LNCAP (cell line): ENCODE measurements around the gene DNAAF2.
A peak's percentile ranks its signal among the peaks of the same experiment; 100 is the strongest.

Experiments
- CTCF ChIP-seq: fragments of 450-650 bp; IDR thresholded peaks from 2 replicates; pipeline ENCODE4 v1.5.1; 2017; ENCODE audit warnings: mild to moderate bottlenecking

Gene DNAAF2

GRCh38 chr14:49598189-49598484 lies 36.9 kb downstream of the DNAAF2 start:
- no peak for TF ChIP-seq CTCF

- no peak for TF ChIP-seq CTCF
These were observed 40.5 kb downstream of the DNAAF2 start for GRCh38 chr14:49594347-49595091.

- no peak for TF ChIP-seq CTCF
These were observed 42.0 kb downstream of the DNAAF2 start for GRCh38 chr14:49593016-49593415.

- TF ChIP-seq CTCF: no peak
These were observed 45.7 kb downstream of the DNAAF2 start for GRCh38 chr14:49589387-49589786.

GRCh38 chr14:49586673-49587460 lies 48.2 kb downstream of the DNAAF2 start:
- TF ChIP-seq CTCF: peak; percentile 93

- no peak for TF ChIP-seq CTCF
These were observed 49.0 kb downstream of the DNAAF2 start, which contains the start of gene RPS29 for GRCh38 chr14:49585803-49586672. TSS of gene RPS29 (minus strand) at chr14:49586380. CDS start at chr14:49586346, 34 bp downstream.

- TF ChIP-seq CTCF: no peak
These were observed 51.0 kb downstream of the DNAAF2 start for GRCh38 chr14:49584058-49584457.
